ENCODE data around the gene TNNI3K. TPM values are rescaled to one million over a fixed set of nuclear protein-coding genes. Genes with fewer than 3 reads are reported as not detected.

Gene TNNI3K
- total RNA-seq, 1 donor from 2014 or later: not detected

DNA sequence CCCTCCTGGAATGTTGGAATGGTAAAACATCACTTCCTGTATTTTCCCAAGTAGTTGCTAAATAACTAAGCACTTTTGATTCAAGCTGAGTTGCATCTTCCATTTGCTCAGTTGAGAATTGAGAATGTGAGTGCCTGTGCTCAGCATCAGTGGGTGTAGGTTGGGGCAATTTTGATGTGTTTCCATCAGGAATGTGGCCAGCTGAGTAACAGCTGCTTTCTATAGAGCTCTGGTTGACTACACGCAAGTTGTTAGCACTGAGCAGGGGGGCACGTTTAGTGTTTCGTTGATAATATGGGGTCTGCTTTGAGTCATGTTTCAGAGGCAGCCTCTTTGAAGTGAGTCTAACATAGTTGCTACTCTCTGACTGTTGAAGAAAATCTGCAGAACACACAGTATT, 235.7 kb downstream of the TNNI3K start:
- Histone ChIP-seq H3K36me3 (no peaks in the 10 kb centered on the region), H3K4me3 (no peak overlapping the region), H3K4me1 (no peaks in the 10 kb centered on the region), H3K27ac (no peak overlapping the region), H3K9me3 (no peaks in the 10 kb centered on the region), H3K27me3 (no peaks in the 10 kb centered on the region)
- no peak for TF ChIP-seq POLR2AphosphoS5 (IDR thresholded peaks at IDR 0.05; ENCODE audit: insufficient read depth in 1 of 2, low read depth in 1 of 2)
- TF ChIP-seq POLR2A (IDR thresholded peaks at IDR 0.05): no peak
- TF ChIP-seq, protein P1, sequence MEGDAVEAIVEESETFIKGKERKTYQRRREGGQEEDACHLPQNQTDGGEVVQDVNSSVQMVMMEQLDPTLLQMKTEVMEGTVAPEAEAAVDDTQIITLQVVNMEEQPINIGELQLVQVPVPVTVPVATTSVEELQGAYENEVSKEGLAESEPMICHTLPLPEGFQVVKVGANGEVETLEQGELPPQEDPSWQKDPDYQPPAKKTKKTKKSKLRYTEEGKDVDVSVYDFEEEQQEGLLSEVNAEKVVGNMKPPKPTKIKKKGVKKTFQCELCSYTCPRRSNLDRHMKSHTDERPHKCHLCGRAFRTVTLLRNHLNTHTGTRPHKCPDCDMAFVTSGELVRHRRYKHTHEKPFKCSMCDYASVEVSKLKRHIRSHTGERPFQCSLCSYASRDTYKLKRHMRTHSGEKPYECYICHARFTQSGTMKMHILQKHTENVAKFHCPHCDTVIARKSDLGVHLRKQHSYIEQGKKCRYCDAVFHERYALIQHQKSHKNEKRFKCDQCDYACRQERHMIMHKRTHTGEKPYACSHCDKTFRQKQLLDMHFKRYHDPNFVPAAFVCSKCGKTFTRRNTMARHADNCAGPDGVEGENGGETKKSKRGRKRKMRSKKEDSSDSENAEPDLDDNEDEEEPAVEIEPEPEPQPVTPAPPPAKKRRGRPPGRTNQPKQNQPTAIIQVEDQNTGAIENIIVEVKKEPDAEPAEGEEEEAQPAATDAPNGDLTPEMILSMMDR (IDR thresholded peaks at IDR 0.05): no peak
- no peak for DNase-seq (ENCODE audit: extremely low spot score in 2 of 2)
- intact Hi-C loops (cut with DNase I): no loop called here

DNA sequence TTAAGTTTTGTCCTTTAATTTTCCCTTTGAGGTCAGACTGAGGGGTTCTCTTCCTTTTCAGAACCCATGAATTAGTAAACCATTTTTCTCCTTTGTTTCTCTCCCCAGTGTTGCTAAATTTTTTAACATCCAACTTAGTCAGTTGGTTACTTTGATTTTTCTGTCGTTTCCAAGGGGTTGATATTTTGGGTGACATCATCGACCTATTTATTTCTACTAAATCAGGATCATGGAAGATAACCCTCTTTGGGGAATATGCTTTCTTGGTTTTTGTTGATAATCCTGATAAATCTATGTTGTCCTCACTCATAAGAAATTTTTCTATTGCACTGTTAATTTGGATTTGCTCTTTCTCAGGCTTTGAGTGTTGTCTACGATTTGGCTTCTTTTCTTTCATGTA, 236.3 kb downstream of the TNNI3K start:
- TF ChIP-seq, protein P1 (IDR thresholded peaks at IDR 0.05): no peak
- TF ChIP-seq POLR2A (IDR thresholded peaks at IDR 0.05): no peak
- TF ChIP-seq POLR2AphosphoS5 (IDR thresholded peaks at IDR 0.05; ENCODE audit: insufficient read depth in 1 of 2, low read depth in 1 of 2): no peak
- Histone ChIP-seq H3K4me3 (no peak overlapping the region), H3K36me3 (no peaks in the 10 kb centered on the region), H3K9me3 (no peaks in the 10 kb centered on the region), H3K4me1 (no peaks in the 10 kb centered on the region), H3K27ac (no peak overlapping the region), H3K27me3 (no peaks in the 10 kb centered on the region)
- DNase-seq (ENCODE audit: extremely low spot score in 2 of 2): no peak
- intact Hi-C loops (cut with DNase I): no loop called here

DNA sequence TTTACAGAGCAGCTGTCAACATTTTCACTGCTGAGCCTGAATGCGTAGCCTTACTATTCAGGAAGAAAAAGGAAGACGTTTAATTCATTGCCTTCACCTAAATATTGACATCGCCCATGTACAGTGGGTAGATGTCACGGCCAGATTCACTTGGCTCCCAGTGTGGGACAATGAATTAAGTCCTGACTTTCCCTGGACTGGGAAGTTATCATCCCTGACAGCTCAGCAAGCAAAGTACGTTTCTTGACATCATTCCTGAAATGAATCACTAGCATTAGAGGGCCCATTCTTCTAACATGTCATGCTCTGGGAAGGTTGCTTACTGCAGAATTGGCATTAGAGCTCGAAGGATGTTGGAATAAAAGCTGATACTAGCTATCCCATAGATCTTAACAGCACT, 239.4 kb downstream of the TNNI3K start:
- no peaks in the 10 kb centered on the region for H3K36me3 ChIP-seq
- H3K4me1 ChIP-seq: no peaks in the 10 kb centered on the region
- intact Hi-C loops (cut with DNase I): no loop called here
- H3K4me3 ChIP-seq: no peak overlapping the region
- TF ChIP-seq POLR2A (IDR thresholded peaks at IDR 0.05): no peak
- TF ChIP-seq, protein P1 (IDR thresholded peaks at IDR 0.05): no peak
- TF ChIP-seq POLR2AphosphoS5 (IDR thresholded peaks at IDR 0.05; ENCODE audit: insufficient read depth in 1 of 2, low read depth in 1 of 2): no peak
- no peaks in the 10 kb centered on the region for H3K9me3 ChIP-seq
- DNase-seq (ENCODE audit: extremely low spot score in 2 of 2): no peak
- no peak overlapping the region for H3K27ac ChIP-seq
- no peaks in the 10 kb centered on the region for H3K27me3 ChIP-seq

DNA sequence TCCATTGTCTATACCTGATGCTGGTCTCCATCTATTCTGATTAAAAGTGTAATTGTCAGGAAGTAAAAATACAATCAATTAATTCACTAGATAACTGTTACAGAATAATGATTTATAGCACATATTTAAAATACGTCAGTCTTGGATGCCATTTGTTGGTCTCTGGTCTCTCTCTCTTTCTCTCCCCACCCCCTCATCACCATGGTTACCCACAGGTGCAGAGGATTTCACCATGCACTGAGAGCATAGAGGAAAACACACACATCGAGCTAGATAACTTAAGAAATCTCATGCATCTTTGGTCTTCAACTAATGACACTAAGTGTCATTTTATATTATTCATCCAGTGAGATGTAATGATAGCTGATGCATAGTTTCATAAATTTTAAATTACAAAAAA, 243.8 kb downstream of the TNNI3K start:
- intact Hi-C loops (cut with DNase I): no loop called here

DNA sequence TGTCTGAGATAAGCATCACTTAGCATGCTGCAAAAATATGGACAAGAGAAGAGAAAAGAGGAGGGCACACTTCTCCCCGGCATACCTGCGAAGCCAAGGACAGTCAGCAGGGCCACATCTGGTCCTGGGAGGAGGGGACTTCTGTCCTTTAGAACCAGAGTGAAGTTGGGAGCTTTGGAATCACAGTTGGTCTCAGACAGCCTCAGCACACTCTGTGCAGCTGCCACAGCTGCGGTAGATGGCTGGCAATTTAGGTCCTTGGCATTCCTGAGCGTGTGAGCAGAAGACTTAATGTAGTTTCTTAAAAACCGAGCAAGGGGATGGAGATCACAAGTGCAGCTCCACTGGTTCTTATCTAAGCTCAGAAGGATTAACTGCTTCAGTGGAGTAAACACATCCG, 244.9 kb downstream of the TNNI3K start:
- no peak for TF ChIP-seq POLR2AphosphoS5 (IDR thresholded peaks at IDR 0.05; ENCODE audit: insufficient read depth in 1 of 2, low read depth in 1 of 2)
- no peak for DNase-seq (ENCODE audit: extremely low spot score in 2 of 2)
- Histone ChIP-seq H3K27me3 (no peaks in the 10 kb centered on the region), H3K27ac (no peak overlapping the region), H3K4me3 (no peak overlapping the region), H3K36me3 (no peaks in the 10 kb centered on the region), H3K9me3 (no peaks in the 10 kb centered on the region), H3K4me1 (no peaks in the 10 kb centered on the region)
- intact Hi-C loops (cut with DNase I): no loop called here

More for the DNA sequence above, 243.8 kb downstream of the TNNI3K start:
- H3K27ac ChIP-seq: no peak overlapping the region
- no peak for DNase-seq (ENCODE audit: extremely low spot score in 2 of 2)
- TF ChIP-seq, protein P1 (IDR thresholded peaks at IDR 0.05): no peak
- no peak for TF ChIP-seq POLR2AphosphoS5 (IDR thresholded peaks at IDR 0.05; ENCODE audit: insufficient read depth in 1 of 2, low read depth in 1 of 2)
- TF ChIP-seq POLR2A (IDR thresholded peaks at IDR 0.05): no peak
- no peaks in the 10 kb centered on the region for H3K27me3 ChIP-seq
- no peak overlapping the region for H3K4me3 ChIP-seq
- H3K4me1 ChIP-seq: no peaks in the 10 kb centered on the region
- H3K9me3 ChIP-seq: no peaks in the 10 kb centered on the region
- H3K36me3 ChIP-seq: no peaks in the 10 kb centered on the region
